SJCRH30 (cell line): Measurements from ENCODE around the gene ABHD4. TPM values are rescaled to one million over a fixed set of nuclear protein-coding genes. Genes with fewer than 3 reads are reported as not detected.
"Not testable (repeated sequence)": the region's sequence is repeated elsewhere in the genome, so short reads cannot be mapped to it uniquely, and the experiment has no call there.

ENCODE experiments used
- DNase-seq, 2 experiments: peaks; one replicate each; pipeline ENCODE4 v3.0.0-alpha.2; 2015 to 2020
- H3K27ac ChIP-seq: fragments of 250-450 bp; sonication (Bioruptor Pico); 2 replicates; pipeline ENCODE4 v1.5.1; 2020; ENCODE audit warnings: mild to moderate bottlenecking, moderate library complexity
- H3K27me3 ChIP-seq: fragments of 250-450 bp; sonication (Bioruptor Pico); 2 replicates; pipeline ENCODE4 v1.5.1; 2020; ENCODE audit warnings: mild to moderate bottlenecking, moderate library complexity
- H3K36me3 ChIP-seq: fragments of 250-450 bp; sonication (Bioruptor Pico); 2 replicates; pipeline ENCODE4 v1.5.1; 2020; ENCODE audit warnings: mild to moderate bottlenecking, moderate library complexity
- H3K4me1 ChIP-seq: fragments of 250-450 bp; sonication (Bioruptor Pico); 2 replicates; pipeline ENCODE4 v1.5.1; 2020; ENCODE audit warnings: mild to moderate bottlenecking, moderate library complexity
- H3K4me3 ChIP-seq: fragments of 250-450 bp; sonication (Bioruptor Pico); 2 replicates; pipeline ENCODE4 v1.5.1; 2020; ENCODE audit warnings: mild to moderate bottlenecking, moderate library complexity
- H3K9me3 ChIP-seq: fragments of 250-450 bp; sonication (Bioruptor Pico); replicated peaks from 2 replicates; pipeline ENCODE4 v1.5.1; 2020; ENCODE audit warnings: mild to moderate bottlenecking, moderate library complexity
- total RNA-seq: library from RNA; depleted of rRNA; stranded (reverse); fragments of >200 nt; shearing (Covaris generic); gene quantifications from 2 replicates; pipeline ENCODE4 v1.2.3, GENCODE V29; 2014; rRNA removed

The ABHD4 gene
- 6.1 and 7.2 TPM in 2 replicates for total RNA-seq

GRCh38 chr14:22598099-22598895, at the start of gene ABHD4:
ABHD4 (plus strand) TSS chr14:22598300; CDS start chr14:22598307, 7 bp downstream.
- H3K4me1 ChIP-seq: peaks cover 7% of the 10 kb centered on the region
- H3K9me3 ChIP-seq: no peaks in the 10 kb centered on the region
- peak; percentile 73 to 74 for DNase-seq
- peak within 1 kb of the TSS; percentile 12; the same call in 1 of the 2 replicates for H3K27ac ChIP-seq
- H3K36me3 ChIP-seq: 0 out of 2 replicates have a peak, but pooled peaks cover 3% of the 10 kb centered on the region
- H3K27me3 ChIP-seq: no peaks in the 10 kb centered on the region
- H3K4me3 ChIP-seq: peak within 1 kb of the TSS; percentile 66

- peak overlapping the region; percentile 46 for H3K27ac ChIP-seq
Measured at GRCh38 chr14:22549324-22549962, 48.7 kb upstream of the ABHD4 start.

GRCh38 chr14:22549981-22550673, 48.0 kb upstream of the ABHD4 start:
- H3K27ac ChIP-seq: peak overlapping the region; percentile 46

More at GRCh38 chr14:22549324-22549962, 48.7 kb upstream of the ABHD4 start:
- Histone ChIP-seq H3K4me3 (no peak overlapping the region), H3K9me3 (no peaks in the 10 kb centered on the region), H3K36me3 (peaks cover 11% of the 10 kb centered on the region), H3K4me1 (peaks cover 76% of the 10 kb centered on the region), H3K27me3 (no peaks in the 10 kb centered on the region)
- no peak for DNase-seq

GRCh38 chr14:22551605-22551997, 46.5 kb upstream of the ABHD4 start:
- no peak for DNase-seq
- peak overlapping the region; percentile 65 for H3K27ac ChIP-seq
- H3K36me3 ChIP-seq: peaks cover 11% of the 10 kb centered on the region
- no peaks in the 10 kb centered on the region for H3K9me3 ChIP-seq
- H3K4me1 ChIP-seq: peaks cover 67% of the 10 kb centered on the region
- H3K4me3 ChIP-seq: no peak overlapping the region
- H3K27me3 ChIP-seq: no peaks in the 10 kb centered on the region

More at GRCh38 chr14:22549981-22550673, 48.0 kb upstream of the ABHD4 start:
- peak; percentile 85 to 89 for DNase-seq
- H3K9me3 ChIP-seq: no peaks in the 10 kb centered on the region
- H3K36me3 ChIP-seq: peaks cover 11% of the 10 kb centered on the region
- H3K4me3 ChIP-seq: no peak overlapping the region
- no peaks in the 10 kb centered on the region for H3K27me3 ChIP-seq
- H3K4me1 ChIP-seq: peaks cover 70% of the 10 kb centered on the region

- Histone ChIP-seq H3K27me3 (no peaks in the 10 kb centered on the region), H3K27ac (peak overlapping the region; percentile 65), H3K4me3 (no peak overlapping the region), H3K36me3 (peaks cover 11% of the 10 kb centered on the region), H3K9me3 (no peaks in the 10 kb centered on the region), H3K4me1 (peaks cover 62% of the 10 kb centered on the region)
- peak; percentile 88 to 89 for DNase-seq
Measured at GRCh38 chr14:22552001-22552826, 45.9 kb upstream of the ABHD4 start.

- Histone ChIP-seq H3K36me3 (peaks cover 11% of the 10 kb centered on the region), H3K4me1 (peaks cover 60% of the 10 kb centered on the region), H3K9me3 (no peaks in the 10 kb centered on the region), H3K27ac (peak overlapping the region; percentile 65), H3K27me3 (no peaks in the 10 kb centered on the region), H3K4me3 (no peak overlapping the region)
- DNase-seq: no peak
Measured at GRCh38 chr14:22552827-22553076, 45.3 kb upstream of the ABHD4 start.

- Histone ChIP-seq H3K27ac (no peak overlapping the region), H3K4me1 (peaks cover 54% of the 10 kb centered on the region), H3K4me3 (no peak overlapping the region), H3K36me3 (peaks cover 11% of the 10 kb centered on the region), H3K9me3 (no peaks in the 10 kb centered on the region), H3K27me3 (no peaks in the 10 kb centered on the region)
- DNase-seq: no peak
Measured at GRCh38 chr14:22553445-22553844, 44.7 kb upstream of the ABHD4 start.

- Histone ChIP-seq H3K4me1 (peaks cover 52% of the 10 kb centered on the region), H3K36me3 (peaks cover 11% of the 10 kb centered on the region)
- H3K9me3 ChIP-seq, H3K27ac ChIP-seq, H3K4me3 ChIP-seq, DNase-seq, H3K27me3 ChIP-seq: not testable (repeated sequence)
Measured at GRCh38 chr14:22553861-22554497, 44.1 kb upstream of the ABHD4 start.

- Histone ChIP-seq H3K27me3 (no peaks in the 10 kb centered on the region), H3K4me1 (peaks cover 44% of the 10 kb centered on the region), H3K27ac (no peak overlapping the region), H3K9me3 (no peaks in the 10 kb centered on the region), H3K36me3 (peaks cover 6% of the 10 kb centered on the region), H3K4me3 (no peak overlapping the region)
- no peak for DNase-seq
Measured at GRCh38 chr14:22554498-22555383, 43.4 kb upstream of the ABHD4 start.

GRCh38 chr14:22555384-22556011, 42.6 kb upstream of the ABHD4 start:
- H3K27ac ChIP-seq: no peak overlapping the region
- DNase-seq: no peak

GRCh38 chr14:22556021-22556989, 41.8 kb upstream of the ABHD4 start:
- H3K27ac ChIP-seq: peak overlapping the region; percentile 36; the same call in 1 of the 2 replicates
- peak overlapping the region; percentile 36 for H3K4me3 ChIP-seq
- H3K4me1 ChIP-seq: peaks cover 28% of the 10 kb centered on the region
- DNase-seq: peak; percentile 77 to 79
- peaks cover 4% of the 10 kb centered on the region for H3K36me3 ChIP-seq
- no peaks in the 10 kb centered on the region for H3K9me3 ChIP-seq
- H3K27me3 ChIP-seq: no peaks in the 10 kb centered on the region

More at GRCh38 chr14:22555384-22556011, 42.6 kb upstream of the ABHD4 start:
- H3K36me3 ChIP-seq: peaks cover 6% of the 10 kb centered on the region
- peaks cover 36% of the 10 kb centered on the region for H3K4me1 ChIP-seq
- no peaks in the 10 kb centered on the region for H3K9me3 ChIP-seq
- H3K4me3 ChIP-seq: no peak overlapping the region
- H3K27me3 ChIP-seq: no peaks in the 10 kb centered on the region
